ENCODE results near the gene LPAR2.
"Not testable (repeated sequence)": the region's sequence is repeated elsewhere in the genome, so short reads cannot be mapped to it uniquely, and the experiment has no call there.

LPAR2 gene

DNA sequence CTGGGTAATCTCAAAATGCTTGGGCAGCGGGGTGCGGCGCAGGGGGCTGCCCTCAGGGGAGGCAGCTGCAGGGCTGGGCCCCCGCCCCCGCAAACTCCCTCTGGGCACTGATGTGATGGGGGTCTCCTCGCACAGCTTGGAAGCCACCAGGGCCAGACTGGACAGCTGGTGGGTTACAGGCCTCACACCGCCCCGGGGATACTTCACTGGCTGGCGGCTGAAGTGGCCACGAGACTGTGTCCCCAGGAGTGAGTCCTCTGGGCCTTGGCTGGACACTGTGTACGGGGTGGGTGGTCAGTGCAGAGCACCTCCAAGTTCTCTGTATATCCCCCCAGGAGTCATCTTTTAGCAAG, 2.0 kb upstream of the LPAR2 start:
- DNase-seq, result no peak

DNA sequence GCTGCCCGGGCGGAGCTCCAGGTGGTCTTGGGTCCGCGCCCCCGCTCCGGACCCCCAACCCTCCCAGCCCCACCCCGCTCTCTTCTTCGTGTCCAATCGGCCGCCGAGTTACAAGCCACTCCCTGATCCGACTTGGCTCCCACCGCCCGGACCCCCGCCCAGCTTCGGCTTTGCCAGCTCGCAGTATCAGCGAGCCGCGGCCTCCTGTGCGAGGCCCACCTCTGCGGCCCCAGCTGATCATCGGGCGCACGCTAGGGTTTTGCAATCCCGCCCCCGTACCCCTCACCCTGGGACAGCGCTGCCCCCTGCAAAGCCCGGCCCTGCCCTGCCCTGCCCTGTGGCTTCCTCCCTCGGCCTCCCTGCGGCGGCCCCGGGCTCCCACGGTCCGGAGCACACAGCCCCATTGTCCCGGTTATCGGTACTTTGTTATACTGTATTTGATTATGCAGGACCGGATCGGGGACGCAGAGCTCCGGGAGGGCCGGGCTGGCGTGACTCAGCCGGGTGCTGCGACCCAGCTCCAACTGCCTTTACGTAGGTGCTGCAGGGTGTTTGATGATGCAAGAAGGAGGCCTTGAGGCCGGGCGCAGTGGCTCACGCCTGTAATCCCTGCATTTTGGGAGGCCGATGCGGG, 598 bp upstream of the LPAR2 start:
- peak; percentile 70 for DNase-seq

DNA sequence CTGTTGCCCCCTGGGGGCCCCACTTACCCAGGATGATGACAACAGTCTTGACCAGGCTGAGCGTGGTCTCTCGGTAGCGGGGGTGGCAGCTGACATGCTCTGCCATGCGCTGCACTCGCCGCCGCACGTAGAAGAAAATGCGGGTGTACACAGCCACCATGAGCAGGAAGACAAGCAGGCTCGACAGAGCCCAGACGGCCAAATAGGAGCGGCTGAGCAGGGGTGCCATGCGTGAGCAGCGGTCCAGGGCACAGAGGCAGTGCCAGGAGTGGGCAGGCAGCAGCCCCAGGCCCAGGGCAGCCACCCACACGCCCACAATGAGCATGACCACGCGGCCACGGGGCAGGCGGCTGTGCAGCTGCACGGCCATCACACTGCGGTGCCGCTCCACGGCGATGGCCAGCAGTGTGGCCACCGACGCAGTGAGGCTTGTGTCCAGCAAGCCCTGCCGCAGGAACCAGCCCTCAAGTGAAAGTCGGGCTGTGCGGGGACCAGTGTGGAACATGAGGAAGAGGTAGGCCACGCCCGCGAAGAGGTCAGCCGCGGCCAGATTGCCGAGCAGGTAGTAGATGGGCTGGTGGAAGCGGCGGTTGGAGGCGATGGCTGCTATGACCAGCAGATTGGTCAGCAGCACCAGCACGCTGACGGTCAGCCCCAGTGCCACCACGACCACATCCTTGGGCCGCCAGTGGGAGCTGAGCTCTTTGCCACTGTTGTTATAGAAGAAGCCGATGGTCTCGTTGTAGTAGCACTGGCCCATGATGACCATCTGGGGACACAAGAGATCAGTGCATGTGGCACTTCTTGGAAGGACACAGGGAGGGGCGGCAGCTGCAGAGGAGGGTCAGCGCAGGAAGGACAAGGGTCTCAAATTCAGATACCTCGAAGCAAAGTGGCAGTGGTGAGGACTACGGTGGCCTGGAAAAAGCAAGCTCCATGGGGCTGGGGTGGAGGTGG, 1.2 kb downstream of the LPAR2 start:
- no peak for DNase-seq

DNA sequence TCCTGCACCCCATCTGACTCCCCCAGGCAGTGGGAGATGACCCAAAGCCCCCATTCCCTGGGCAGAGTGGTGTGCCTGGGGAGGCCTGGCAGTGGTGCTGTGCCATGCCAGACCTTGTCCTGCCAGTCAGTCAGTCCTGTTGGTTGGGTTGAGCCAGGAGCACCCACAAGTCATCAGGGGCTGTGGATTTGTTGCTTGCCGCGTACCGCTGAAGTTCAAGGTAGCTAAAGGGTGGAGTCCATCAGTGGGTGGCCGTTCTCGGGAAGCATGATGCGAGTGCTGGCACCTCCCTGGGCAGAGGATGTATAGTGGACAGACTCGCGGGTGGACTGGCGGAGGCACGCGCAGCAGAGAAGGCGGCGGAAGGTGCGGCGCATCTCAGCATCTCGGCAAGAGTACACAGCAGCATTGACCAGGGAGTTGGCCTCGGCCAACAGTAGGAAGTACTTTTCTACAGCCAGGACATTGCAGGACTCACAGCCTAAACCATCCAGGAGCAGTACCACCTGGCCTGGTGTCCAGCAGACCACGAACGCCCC, 3.9 kb downstream of the LPAR2 start:
- no peak for DNase-seq

DNA sequence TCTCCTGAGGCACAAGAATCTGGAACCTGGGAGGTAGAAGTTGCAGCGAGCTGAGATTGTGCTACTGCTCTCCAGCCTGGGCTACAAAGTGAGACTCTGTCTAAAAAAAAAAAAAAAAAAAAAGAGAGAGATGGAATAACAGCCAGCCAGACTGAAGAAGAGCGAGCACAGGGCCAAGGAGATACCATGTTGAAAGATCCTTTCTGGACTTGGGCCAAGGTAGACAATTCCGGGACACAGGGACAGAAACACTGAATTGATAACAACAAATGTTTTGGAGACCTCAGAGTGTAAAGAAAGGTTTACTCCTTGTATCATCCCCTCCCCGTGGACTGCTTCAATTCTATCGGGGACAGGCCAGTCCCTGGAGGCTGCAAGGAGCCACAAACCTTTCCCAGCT, 4.6 kb downstream of the LPAR2 start:
- DNase-seq, result no peak

DNA sequence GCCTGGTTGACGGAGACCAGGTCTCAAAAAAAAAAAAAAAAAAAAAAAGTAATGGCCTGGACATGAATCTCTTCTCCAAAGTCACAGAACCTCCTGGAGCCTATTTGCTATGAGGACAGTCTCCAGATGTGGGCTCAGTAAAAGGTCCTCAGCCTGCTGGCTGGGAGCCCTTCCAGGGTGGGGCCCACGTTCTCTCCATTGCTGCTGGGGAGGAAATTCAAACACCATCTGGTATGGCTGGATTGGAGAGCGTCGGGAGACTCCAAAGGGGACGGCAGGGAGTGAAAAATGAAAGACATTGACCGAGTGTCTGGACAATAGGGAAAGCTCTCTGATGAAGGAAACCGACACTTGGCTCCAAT, 8.2 kb downstream of the LPAR2 start:
- no peak for DNase-seq

DNA sequence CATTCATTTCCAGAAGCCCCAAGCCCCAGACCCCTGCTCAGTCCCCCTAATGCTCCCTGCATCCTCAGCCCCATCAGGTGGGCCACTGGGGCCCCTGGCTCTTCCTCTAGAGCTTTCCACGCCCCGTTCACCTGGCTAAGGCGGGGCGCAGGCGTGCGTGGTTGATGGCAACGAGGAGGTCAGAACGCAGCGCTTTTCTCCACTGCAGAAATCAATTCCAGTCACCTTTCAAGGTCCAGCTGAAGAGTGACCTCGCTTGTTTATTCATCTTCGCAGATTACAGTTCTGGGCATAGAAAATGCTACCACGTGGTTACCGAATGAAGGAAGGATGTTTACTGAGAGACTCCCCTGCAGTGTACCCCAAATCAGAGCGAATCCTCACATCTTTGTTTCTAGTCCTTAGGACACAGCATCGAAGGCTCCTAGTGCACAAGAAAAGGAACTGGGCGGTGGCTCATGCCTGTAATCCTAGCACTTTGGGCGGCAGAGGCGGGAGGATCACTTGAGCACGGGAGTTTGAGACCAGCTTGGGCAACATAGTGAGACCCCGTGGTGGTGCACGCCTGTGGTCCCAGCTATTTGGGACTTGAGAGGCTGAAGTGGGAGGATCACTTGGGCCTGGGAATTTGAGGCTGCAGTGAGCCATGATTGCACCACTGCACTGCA, 8.7 kb downstream of the LPAR2 start:
- no peak for DNase-seq

DNA sequence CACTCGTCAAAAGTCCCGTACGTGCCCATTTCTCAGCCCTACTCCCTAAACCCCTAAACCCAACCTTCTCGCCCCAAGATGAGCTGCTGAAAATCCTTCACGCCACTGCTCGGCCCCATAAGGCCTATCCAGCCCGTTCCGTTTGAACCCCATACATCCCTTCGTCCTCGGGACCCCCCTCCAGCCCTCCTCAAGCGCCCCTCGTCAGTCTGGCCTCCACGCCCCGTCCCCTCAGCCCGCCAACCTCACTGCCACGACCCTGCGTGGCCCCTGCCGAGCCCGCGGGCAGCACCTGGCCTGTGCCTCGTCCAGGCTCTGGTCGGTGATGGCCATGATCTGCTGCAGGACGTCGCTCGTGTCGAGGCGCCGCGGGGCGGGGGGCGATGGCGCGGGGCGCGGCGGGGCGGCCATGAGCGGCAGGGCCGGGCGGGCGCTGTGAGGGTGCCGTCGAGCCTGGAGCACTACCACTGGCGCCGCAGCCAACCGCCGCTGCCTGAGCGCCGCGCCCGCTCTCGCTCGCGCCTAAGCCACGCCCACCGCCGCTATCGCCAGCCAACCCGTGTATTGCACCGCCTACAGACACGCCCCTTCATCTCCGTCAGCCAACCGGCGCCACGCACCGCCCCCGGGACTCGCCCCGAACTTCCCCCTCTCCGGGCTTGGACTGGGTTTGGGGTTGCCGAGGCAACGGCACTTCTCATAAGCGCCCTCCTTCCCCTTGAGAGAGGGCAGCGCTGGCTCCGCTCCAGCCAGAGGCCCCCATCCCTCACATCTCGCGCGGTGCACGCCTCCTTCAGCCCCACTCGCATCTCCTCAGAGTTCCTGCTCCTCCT, 9.6 kb downstream of the LPAR2 start, which contains the start of gene PBX4:
Gene PBX4, minus strand, starts transcription at position 469 of the 833 bp plus-strand sequence. Its CDS starts 58 bp downstream, at position 411.
- DNase-seq, result peak; percentile 100

DNA sequence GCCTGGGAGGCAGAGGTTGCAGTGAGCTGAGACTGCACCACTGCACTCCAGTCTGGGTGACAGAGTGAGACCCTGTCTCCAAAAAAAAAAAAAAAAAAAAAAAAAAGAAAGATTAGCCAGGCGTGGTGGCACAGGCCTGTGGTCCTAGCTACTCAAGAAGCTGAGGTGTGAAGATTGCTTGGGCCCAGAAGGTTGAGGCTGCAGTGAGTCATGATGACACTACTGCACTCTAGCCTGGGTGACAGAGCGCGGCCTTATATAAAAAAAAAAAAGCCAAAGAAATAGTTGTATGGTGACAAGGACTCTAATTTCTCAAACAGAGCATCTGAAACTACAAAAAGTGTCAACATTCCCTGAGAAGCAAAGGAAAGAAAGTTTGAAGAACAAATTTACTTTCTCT, 12.9 kb downstream of the LPAR2 start:
- peak; percentile 54 for DNase-seq

DNA sequence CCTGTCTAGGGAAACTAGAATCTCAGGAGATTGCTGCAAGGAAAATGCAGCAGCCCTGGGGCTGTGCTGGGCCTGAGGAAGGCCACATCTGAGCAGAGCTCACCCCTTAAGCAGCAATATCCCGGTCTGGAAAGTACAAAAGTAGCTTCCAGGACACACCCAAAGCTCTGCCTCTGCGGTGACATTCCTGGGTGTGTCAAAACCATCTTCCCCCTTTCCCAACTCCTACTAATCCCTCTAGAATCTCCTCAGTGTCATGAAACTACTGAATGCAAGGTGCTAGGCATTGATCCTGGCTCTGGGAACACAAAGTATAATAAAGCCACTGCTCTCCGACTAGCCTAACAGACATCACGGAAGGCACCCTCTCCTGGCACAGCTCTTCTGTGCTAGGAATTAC, 14.5 kb downstream of the LPAR2 start:
- no peak for DNase-seq

DNA sequence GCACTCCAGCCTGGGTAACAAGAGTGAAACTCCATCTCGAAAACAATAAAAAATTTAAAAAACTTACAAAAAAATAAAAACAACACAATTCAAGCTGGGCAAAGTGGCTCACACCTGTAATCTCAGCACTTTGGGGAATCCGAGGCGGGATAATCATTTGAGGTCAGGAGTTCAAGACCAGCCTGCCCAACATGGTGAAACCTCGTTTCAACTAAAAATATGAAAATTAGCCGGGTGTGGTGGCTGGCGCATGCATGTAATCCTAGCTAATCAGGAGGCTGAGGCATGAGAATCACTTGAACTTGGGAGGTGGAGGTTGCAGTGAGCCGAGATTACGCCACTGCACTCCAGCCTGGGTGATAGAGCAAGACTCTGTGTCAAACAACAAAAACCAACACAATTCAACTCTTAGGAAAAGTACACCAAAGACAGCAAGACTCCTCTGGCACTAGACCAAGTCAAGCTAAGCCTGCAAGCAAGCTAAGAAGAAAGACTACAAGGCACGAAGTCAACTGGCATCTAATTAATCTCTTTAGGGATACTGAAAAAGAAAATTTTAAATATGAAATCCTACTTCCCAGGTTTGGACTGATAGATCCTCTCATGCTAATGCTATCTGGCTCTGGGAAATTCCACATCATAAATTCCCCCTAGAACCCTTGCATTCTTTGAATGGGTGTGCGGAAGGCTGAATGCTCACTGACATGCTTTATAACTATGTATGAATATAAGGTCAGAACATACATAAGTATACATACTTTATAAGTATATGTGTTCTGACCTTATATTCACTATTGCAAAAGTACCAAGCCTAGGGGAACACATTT, 17.4 kb downstream of the LPAR2 start:
- DNase-seq, result no peak

DNA sequence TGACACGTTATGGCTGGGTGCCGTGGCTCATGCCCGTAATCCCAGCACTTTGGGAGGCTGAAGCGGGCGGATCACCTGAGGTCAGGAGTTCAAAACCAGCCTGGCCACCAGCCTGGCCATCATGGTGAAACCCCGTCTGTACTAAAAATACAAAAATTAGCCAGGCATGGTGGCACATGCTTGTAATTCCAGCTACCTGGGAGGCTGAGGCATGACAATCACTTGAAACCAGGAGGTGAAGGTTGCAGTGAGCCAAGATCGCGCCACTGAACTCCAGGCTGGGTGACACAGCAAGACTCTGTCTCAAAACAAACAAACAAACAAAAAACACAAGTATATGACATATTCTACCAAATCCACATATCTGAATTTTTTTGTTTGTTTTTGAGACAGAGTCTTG, 21.3 kb downstream of the LPAR2 start:
- not testable (repeated sequence) for DNase-seq

DNA sequence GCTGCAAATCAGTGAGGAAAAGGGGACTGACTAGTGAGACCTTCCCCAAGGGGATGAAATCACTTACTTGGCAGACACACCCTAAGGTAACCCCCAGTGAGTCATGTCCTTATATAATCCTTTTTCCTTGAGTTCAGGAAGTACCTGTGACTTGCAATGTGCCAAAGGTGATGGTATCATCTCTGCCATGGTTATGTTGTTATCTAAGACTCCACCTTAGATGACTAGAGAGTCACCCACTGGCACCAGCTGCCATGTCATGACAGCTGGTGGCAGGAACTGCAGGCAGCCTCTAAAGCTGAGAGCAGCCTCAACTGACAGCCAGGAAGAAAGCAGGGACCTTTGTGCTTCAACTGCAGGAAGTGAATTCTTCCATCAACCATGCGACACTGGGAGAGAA, 22.0 kb downstream of the LPAR2 start:
- DNase-seq, result peak; percentile 77

DNA sequence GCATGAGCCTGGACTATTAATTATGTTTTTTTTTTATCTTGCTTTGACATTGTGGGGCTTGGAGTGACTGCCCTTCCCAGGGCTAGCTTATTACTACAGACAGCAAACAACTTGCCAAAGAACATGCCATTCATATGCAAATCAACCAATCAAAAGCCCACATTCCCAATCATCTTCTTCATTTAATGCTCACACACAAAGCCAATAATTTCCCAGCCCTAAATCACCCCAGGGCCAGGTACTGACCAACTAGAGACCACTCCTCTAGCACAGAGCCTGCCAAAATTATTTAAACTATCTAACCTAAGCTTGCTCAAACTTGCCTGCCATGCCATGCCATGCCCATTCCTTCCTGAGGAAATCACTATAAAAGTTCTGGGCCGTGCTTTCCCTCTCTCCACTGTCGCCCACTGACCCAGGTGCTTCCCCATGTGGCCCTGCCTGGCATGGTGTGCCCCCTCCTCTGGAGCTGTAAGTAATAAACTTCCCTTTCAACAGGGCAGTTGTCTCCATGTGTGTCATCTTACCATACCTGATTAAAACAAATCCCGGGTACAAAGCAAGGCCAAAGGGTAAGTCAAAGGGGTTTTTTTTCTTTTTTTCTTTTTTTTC, 25.2 kb downstream of the LPAR2 start:
- DNase-seq, result no peak

DNA sequence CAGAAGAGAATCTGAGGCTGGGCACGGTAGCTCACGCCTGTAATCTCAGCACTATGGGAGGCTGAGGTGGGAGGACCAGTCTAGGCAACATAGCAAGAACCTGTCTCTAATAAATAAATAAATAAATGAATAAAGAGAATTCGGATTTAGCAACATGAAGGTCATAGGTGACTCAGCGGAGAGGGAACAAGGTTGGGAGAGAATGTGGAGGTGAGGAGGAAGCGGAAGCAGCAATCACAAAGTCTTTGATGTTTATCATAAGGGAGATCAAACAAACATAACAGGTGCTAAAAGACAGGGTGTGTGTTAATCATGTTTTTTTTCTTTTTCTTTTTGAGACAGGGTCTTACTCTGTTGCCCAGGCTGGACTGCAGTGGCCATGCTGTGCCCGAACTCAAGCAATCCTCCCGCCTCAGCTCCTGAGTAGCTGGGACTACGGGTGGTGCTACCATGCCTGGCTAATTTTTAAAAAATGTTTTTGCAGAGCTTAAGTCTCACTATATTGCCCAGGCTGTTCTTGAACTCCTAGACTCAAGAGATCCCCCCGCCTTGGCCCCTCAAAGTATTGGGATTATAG, 25.8 kb downstream of the LPAR2 start:
- DNase-seq, result peak; percentile 61

DNA sequence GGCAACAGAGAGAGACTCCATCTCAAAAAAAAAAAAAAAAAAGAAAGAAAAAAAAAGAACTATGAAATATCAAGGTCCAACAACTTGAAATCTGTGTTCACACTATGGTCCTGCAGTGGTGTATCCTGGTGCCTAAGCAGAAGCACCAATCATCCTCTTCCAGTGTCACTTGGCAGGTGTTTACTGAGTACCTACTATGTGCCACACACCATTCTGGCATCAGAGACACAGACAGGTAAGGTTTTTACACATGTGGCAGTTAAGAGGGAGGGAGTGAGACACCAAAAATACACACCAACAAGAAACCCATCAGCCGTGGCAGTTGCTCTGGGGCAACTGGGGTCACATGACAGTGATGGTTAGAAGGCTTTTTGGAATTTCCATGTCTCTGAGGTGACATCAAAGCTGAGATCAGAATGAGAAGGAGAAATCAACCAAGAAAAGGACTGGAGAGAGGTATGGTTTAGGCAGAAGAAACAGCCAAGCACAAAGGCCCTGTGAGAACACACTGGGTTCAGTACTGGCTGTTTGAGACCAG, 27.2 kb downstream of the LPAR2 start:
- DNase-seq, result no peak

DNA sequence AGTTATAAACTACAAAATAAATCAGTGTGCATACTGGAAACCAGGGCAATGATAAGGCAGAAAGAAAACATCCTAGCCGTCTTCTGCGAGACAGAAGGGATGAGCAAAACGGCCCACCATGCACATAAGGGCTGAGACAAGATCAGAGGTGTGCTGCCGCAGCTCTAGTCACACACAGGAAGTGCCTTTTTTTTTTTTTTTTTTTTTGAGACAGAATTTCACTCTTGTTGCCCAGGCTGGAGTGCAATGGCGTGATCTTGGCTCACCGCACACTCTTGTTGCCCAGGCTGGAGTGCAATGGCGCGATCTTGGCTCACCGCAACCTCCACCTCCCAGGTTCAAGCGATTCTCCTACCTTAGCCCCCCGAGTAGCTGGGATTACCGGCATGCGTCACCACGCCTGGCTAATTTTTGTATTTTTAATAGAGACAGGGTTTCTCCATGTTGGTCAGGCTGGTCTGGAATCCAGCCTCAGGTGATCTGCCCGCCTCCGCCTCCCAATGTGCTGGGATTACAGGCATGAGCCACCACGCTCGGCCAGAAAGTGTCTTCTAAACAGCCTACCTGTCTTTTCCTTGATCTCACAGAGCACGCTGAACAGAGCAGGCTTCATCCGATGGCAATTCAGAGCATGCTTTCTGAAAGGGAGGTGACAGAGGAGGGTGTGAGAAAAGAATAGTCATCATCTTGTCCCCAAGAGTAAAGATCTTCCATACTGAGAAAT, 29.1 kb downstream of the LPAR2 start:
- peak; percentile 79 for DNase-seq

DNA sequence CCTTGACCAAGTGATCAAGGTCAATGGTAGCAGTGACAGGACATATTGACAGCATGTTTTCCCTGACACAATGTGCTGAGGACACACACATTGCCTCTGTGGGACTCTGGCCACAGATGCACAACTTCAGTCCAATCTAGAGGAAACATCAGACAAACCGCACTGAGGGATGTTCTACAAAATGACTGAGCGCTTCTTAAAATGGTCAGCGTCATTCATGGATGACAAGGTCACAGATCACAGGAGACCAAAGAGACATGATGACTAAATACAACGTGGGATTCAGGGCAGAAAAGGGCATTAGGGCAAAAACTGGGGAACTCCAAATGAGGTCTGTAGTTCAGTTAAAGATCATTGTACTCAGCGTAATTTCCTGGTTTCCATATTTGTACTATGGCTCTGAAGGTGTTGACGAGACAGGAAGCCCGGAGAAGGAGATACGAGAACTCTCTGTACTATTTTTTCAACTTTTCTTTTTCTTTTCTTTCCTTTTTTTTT, 30.2 kb downstream of the LPAR2 start:
- peak; percentile 55 for DNase-seq

DNA sequence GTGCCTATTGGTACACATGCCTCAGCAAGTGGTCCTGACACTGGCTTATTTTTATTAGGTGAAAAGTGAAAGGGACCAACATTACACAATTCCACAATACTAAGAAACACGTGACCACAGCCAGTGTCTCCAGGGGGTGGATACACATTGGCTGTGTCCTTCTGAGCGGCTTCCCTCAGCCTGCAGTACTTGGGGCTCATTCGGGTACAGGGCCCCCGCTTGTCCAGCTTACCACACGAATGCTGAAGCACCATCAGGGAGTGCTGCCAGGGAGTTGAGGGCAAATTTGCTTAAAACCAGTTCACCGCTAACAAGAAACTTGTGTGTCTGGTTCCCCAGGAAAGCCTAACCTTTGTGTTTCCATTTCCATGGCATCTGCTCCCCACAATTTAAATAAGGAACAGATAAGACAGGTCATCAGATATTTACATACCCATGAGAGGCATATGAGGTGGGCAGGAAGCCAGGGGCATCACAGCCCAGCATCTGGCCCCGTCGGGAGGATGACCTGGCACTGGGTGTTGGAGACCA, 32.8 kb downstream of the LPAR2 start:
- DNase-seq, result no peak

Measured in CD4-positive, alpha-beta T cell treated with Interleukin-17A for 4 hours (primary cell).